Lower lobe of right lung (tissue), 2 donors: ENCODE data around the gene ERO1B. TPM values are rescaled to one million over a fixed set of nuclear protein-coding genes. Genes with fewer than 3 reads are reported as not detected.

Source experiments
- ATAC-seq, 2 donors: fragments of 200-7000 bp; cut with Tn5 transposase; one replicate each; pipeline ENCODE4 v1.9.1; 2020 to 2022; ENCODE audit warnings: mild to moderate bottlenecking in 2 of 2, moderate library complexity in 2 of 2
- DNase-seq: peaks from one replicate; pipeline ENCODE4 v3.0.0-alpha.2; 2020
- H3K27ac ChIP-seq: fragments of 200-600 bp; one replicate; pipeline ENCODE4 v1.8.0; 2022
- H3K27me3 ChIP-seq: fragments of 200-600 bp; one replicate; pipeline ENCODE4 v1.8.0; 2022; ENCODE audit warnings: low read depth
- H3K36me3 ChIP-seq: fragments of 200-600 bp; one replicate; pipeline ENCODE4 v1.8.0; 2022; ENCODE audit warnings: mild to moderate bottlenecking
- H3K4me1 ChIP-seq: fragments of 200-600 bp; one replicate; pipeline ENCODE4 v1.8.0; 2022
- H3K4me3 ChIP-seq: fragments of 200-600 bp; one replicate; pipeline ENCODE4 v1.8.0; 2022; ENCODE audit warnings: mild to moderate bottlenecking
- H3K9me3 ChIP-seq: fragments of 200-600 bp; one replicate; pipeline ENCODE4 v1.8.0; 2022
- intact Hi-C: fragments of 100-400 bp; cut with DNase I; formaldehyde crosslinking; loops from one replicate; pipeline ENCODE4 v1.11.0; 2022
- total RNA-seq: library from RNA; stranded (reverse); fragmentation: NEBNext Ultra II Directional; extraction: Animal tissue kit (Norgen Biotek cat#: 25700); gene quantifications from one replicate; pipeline ENCODE4 v1.2.1, GENCODE V29; 2021
- TF ChIP-seq, protein P1 (sequence below): fragments of 200-600 bp; IDR thresholded peaks from one replicate; pipeline ENCODE4 v1.8.0; 2022; ENCODE audit warnings: antibody characterized with exemption, mild to moderate bottlenecking
- donor health status: DM: no; HTN: yes; CAD: no; lungs with severe emphysema.

Gene ERO1B
- total RNA-seq, 1 donor from 2014 or later, result 8.5 TPM

DNA sequence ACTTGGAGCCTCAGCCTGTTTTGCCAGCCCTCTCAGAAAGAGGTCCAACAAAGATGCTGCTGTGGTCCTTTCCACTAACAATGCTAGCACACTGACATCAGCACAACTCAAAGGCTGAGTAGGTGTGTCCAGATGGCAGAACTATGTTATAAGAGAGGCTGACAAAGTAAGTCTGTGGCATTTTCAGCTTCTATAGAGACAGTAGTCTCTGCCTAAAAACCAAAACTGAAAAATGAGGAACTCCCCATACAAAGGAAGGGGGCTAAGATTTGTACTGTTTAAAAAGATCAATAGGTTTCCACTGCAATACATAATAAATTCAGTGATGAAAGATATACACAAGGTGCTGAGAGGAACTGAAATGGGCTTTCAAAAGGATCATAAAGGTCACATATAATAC lies 12.3 kb downstream of the ERO1B start:
- TF ChIP-seq, protein P1, sequence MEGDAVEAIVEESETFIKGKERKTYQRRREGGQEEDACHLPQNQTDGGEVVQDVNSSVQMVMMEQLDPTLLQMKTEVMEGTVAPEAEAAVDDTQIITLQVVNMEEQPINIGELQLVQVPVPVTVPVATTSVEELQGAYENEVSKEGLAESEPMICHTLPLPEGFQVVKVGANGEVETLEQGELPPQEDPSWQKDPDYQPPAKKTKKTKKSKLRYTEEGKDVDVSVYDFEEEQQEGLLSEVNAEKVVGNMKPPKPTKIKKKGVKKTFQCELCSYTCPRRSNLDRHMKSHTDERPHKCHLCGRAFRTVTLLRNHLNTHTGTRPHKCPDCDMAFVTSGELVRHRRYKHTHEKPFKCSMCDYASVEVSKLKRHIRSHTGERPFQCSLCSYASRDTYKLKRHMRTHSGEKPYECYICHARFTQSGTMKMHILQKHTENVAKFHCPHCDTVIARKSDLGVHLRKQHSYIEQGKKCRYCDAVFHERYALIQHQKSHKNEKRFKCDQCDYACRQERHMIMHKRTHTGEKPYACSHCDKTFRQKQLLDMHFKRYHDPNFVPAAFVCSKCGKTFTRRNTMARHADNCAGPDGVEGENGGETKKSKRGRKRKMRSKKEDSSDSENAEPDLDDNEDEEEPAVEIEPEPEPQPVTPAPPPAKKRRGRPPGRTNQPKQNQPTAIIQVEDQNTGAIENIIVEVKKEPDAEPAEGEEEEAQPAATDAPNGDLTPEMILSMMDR, result no peak
- Histone ChIP-seq H3K27ac (no peak overlapping the region), H3K27me3 (no peaks in the 10 kb centered on the region), H3K9me3 (no peaks in the 10 kb centered on the region), H3K4me1 (no peaks in the 10 kb centered on the region), H3K36me3 (peaks cover 23% of the 10 kb centered on the region), H3K4me3 (no peak overlapping the region)
- ATAC-seq (no peak), DNase-seq (no peak)
- intact Hi-C loops, result no loop called here

DNA sequence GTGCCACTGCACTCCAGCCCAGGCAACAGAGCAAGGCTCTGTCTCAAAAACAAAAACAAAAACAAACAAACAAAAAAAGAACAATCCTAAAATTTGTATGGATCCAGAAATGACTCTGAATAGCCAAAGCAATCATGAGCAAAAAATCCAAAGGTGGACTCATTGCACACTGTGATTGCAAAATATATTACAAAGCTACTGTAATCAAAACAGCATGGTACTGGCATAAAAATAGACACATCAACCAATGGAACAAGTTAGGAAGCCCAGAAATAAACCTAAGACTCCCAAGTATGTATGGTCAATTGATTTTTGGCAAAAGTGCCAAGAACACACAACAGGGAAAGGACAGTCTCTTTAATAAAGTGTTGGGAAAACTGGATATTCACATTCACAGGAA lies 19.9 kb downstream of the ERO1B start:
- intact Hi-C loops, result no loop called here
- ATAC-seq (no peak), DNase-seq (no peak)
- Histone ChIP-seq H3K36me3 (no peaks in the 10 kb centered on the region), H3K4me3 (no peak overlapping the region), H3K4me1 (no peaks in the 10 kb centered on the region), H3K27me3 (no peaks in the 10 kb centered on the region), H3K9me3 (peaks cover 34% of the 10 kb centered on the region), H3K27ac (no peak overlapping the region)
- TF ChIP-seq, protein P1, result no peak

DNA sequence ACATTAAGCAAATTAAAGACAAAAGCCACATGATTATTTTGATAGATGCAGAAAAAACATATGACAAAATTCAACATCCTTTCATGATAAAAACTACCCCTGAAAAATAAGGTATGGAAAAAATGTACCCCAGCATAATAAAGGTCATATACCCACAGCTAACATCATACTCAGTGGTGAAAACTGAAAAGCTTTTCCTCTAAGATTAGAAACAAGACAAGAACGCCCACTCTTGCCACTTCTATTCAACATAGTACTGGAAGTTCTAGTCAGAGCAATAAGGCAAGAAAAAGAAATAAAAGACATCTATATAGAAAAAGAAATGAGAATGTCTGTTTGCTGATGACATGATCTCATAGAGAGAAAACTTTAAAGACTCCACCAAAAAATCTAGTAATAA lies 20.7 kb downstream of the ERO1B start:
- Histone ChIP-seq H3K36me3 (no peaks in the 10 kb centered on the region), H3K4me3 (no peak overlapping the region), H3K27me3 (no peaks in the 10 kb centered on the region), H3K4me1 (no peaks in the 10 kb centered on the region), H3K9me3 (peaks cover 34% of the 10 kb centered on the region), H3K27ac (no peak overlapping the region)
- intact Hi-C loops, result no loop called here
- DNase-seq (no peak), ATAC-seq (no peak)
- TF ChIP-seq, protein P1, result no peak

DNA sequence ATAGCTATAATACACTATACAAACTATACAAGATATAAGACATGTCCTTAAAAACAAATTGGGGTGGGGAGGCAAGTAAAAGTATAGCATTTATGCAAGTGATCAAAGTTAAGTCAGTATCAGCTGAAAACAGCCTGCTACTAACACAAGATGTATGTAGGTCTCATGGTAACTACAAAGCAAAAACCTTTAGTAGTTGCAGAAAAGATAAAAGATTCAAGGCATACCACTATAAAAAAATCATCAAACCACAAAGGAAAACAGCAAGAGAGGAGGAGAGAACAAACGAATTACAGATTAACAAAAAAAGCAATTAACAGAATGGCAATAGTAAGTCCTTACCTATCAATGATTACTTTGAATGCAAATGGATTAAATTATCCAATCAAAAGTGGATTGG lies 22.7 kb downstream of the ERO1B start:
- DNase-seq (no peak), ATAC-seq (no peak)
- Histone ChIP-seq H3K36me3 (no peaks in the 10 kb centered on the region), H3K9me3 (peaks cover 34% of the 10 kb centered on the region), H3K4me1 (no peaks in the 10 kb centered on the region), H3K27me3 (no peaks in the 10 kb centered on the region), H3K27ac (no peak overlapping the region), H3K4me3 (no peak overlapping the region)
- TF ChIP-seq, protein P1, result no peak
- intact Hi-C loops, result no loop called here

DNA sequence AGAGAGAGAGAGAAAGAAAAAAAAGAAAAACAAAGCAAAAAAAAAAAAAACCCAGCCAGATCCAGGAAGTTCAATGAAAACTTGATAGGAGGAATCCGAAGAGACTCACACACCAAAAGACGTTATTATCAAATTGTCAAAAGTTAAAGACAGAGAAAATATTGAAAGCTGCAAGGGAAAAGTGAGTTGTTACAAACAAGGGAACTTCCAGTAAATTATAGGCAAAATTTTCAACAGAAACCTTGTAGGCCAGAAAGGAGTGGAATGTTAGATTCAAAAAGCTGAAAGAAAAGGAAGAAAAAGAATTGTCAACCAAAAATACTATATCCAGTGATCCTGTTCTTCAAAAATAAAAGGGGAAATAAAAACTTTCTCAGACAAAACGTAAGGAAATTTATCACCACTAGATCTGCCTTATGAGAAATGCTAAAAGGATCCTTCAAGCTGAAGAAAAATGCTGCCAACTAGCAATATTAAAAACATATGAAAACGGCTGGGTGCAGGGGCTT lies 23.6 kb downstream of the ERO1B start:
- Histone ChIP-seq H3K36me3 (no peaks in the 10 kb centered on the region), H3K27me3 (no peaks in the 10 kb centered on the region), H3K4me3 (no peak overlapping the region), H3K27ac (no peak overlapping the region), H3K4me1 (no peaks in the 10 kb centered on the region), H3K9me3 (peaks cover 34% of the 10 kb centered on the region)
- TF ChIP-seq, protein P1, result no peak
- intact Hi-C loops, result no loop called here
- ATAC-seq (no peak), DNase-seq (no peak)

DNA sequence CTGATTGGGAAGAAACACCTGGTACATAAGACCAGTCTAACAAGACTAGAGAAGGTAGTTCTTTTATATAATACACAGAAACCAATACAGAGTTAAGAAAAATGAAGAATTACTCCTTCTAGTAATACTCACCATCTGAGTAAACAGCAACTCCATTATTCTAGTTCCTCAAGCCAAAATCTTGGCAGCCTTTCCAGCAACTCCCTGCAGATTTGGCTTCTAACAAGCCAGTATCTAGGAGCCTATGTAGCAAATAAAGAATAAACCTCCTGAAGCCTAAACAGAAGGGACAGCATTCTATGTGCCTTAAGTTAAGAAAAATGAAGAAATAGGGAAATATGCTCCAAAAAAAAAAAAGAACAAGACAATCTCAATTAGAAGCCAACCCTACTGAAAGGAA lies 24.5 kb downstream of the ERO1B start:
- ATAC-seq, result no peak
- peaks cover 28% of the 10 kb centered on the region for H3K9me3 ChIP-seq
- intact Hi-C loops, result no loop called here
- H3K27ac ChIP-seq, result no peak overlapping the region
- no peak overlapping the region for H3K4me3 ChIP-seq
- H3K36me3 ChIP-seq, result no peaks in the 10 kb centered on the region
- no peaks in the 10 kb centered on the region for H3K27me3 ChIP-seq
- H3K4me1 ChIP-seq, result no peaks in the 10 kb centered on the region
- no peak for DNase-seq
- TF ChIP-seq, protein P1, result no peak
